Glutamatergic neuron (in vitro differentiated cells): ENCODE measurements around the gene CAPS2. TPM values are rescaled to one million over a fixed set of nuclear protein-coding genes. Genes with fewer than 3 reads are reported as not detected.

Experiments used
- DNase-seq: peaks from one replicate; pipeline ENCODE4 v3.0.0; 2022
- H3K27ac Mint-ChIP-seq: one replicate; pipeline ENCODE4 v1.8.0; 2020; ENCODE audit warnings: mild to moderate bottlenecking, mixed read lengths, inconsistent platforms; ENCODE audit not compliant: unreplicated experiment
- H3K27me3 Mint-ChIP-seq: one replicate; pipeline ENCODE4 v1.8.0; 2020; ENCODE audit warnings: mild to moderate bottlenecking, moderate library complexity, mixed read lengths, inconsistent platforms; ENCODE audit not compliant: unreplicated experiment
- H3K36me3 Mint-ChIP-seq: one replicate; pipeline ENCODE4 v1.8.0; 2020; ENCODE audit warnings: mild to moderate bottlenecking, mixed read lengths, inconsistent platforms; ENCODE audit not compliant: unreplicated experiment
- H3K4me1 Mint-ChIP-seq: one replicate; pipeline ENCODE4 v1.8.0; 2020; ENCODE audit warnings: mild to moderate bottlenecking, low read depth, mixed read lengths, inconsistent platforms; ENCODE audit not compliant: unreplicated experiment
- H3K4me3 Mint-ChIP-seq: one replicate; pipeline ENCODE4 v1.8.0; 2020; ENCODE audit warnings: mild to moderate bottlenecking, mixed read lengths, inconsistent platforms; ENCODE audit not compliant: unreplicated experiment
- H3K9me3 Mint-ChIP-seq: one replicate; pipeline ENCODE4 v1.8.0; 2020; ENCODE audit warnings: mild to moderate bottlenecking, moderate library complexity, mixed read lengths, inconsistent platforms; ENCODE audit not compliant: unreplicated experiment
- CTCF ChIP-seq: fragments of 200-600 bp; sonication (generic); IDR thresholded peaks from one replicate; pipeline ENCODE4 v1.5.0; 2021; ENCODE audit not compliant: partially characterized antibody, unreplicated experiment
- total RNA-seq: library from RNA; stranded (reverse); fragmentation: NEBNext Ultra II Directional; extraction: Animal tissue kit (Norgen Biotek cat#: 25700); gene quantifications from one replicate; pipeline ENCODE4 v1.2.1, GENCODE V29; 2021; ENCODE audit not compliant: unreplicated experiment

Gene CAPS2
- total RNA-seq, 1 donor from 2014 or later, result 6.8 TPM

GRCh38 chr12:75257510-75257909 lies 72.6 kb downstream of the CAPS2 start:
- no peaks in the 10 kb centered on the region for H3K4me1 Mint-ChIP-seq
- no peaks in the 10 kb centered on the region for H3K36me3 Mint-ChIP-seq
- H3K27ac Mint-ChIP-seq, result no peak overlapping the region
- no peak overlapping the region for H3K4me3 Mint-ChIP-seq
- no peak for DNase-seq
- no peak for TF ChIP-seq CTCF
- H3K9me3 Mint-ChIP-seq, result no peaks in the 10 kb centered on the region
- no peaks in the 10 kb centered on the region for H3K27me3 Mint-ChIP-seq

- Mint-ChIP-seq H3K27me3 (no peaks in the 10 kb centered on the region), H3K9me3 (no peaks in the 10 kb centered on the region), H3K36me3 (peaks cover 6% of the 10 kb centered on the region), H3K27ac (no peak overlapping the region), H3K4me1 (no peaks in the 10 kb centered on the region), H3K4me3 (no peak overlapping the region)
- TF ChIP-seq CTCF, result no peak
- DNase-seq, result no peak
Measured at GRCh38 chr12:75245108-75245507, 85.0 kb downstream of the CAPS2 start.

DNA sequence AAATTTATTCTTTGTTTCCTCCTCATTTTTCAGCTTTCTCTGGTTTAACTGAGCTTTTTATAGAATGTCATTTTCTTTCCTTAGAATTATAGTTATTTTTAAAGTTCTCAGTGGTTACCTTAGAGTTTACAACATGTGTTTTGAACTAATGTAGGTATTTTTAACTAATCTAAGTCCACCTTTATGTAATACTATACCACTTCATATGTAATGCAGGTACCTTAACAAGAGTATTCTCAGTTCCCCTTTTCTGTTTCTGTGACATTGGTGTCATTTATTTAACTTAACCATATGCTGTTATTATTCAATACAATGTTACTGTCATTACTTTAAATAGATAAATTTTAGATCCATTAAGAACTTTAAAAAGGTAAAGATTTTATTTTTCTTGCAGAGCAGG lies 90.1 kb downstream of the CAPS2 start:
- Mint-ChIP-seq H3K27ac (no peak overlapping the region), H3K27me3 (no peaks in the 10 kb centered on the region), H3K36me3 (peaks cover 6% of the 10 kb centered on the region), H3K4me1 (no peaks in the 10 kb centered on the region), H3K4me3 (no peak overlapping the region), H3K9me3 (peaks cover 1% of the 10 kb centered on the region)
- no peak for TF ChIP-seq CTCF
- no peak for DNase-seq

GRCh38 chr12:75236206-75236605 lies 93.9 kb downstream of the CAPS2 start:
- no peak for TF ChIP-seq CTCF
- peaks cover 1% of the 10 kb centered on the region for H3K9me3 Mint-ChIP-seq

DNA sequence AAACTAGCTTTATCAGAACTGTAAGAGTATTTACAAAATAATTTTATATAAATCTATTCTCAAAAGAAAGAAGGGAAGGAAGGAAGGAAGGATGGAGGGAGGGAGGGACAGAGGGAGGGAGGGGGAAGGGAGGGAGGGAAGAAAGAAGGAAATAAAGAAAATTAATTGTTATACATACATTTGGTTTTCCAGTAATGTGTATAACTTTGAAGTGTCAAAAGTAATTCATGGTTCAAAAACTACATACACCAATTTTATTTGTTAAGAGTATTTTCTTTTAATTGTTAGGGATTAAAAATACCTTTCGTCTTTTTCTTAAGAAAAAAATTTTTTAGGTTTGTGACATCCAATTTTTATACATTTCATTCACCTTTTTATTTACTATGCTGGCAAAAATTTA lies 103.0 kb downstream of the CAPS2 start:
- Mint-ChIP-seq H3K27ac (no peak overlapping the region), H3K36me3 (peaks cover 4% of the 10 kb centered on the region), H3K9me3 (no peaks in the 10 kb centered on the region), H3K4me1 (no peaks in the 10 kb centered on the region), H3K27me3 (no peaks in the 10 kb centered on the region), H3K4me3 (no peak overlapping the region)
- DNase-seq, result no peak
- no peak for TF ChIP-seq CTCF

More at GRCh38 chr12:75236206-75236605, 93.9 kb downstream of the CAPS2 start:
- no peak for DNase-seq
- Mint-ChIP-seq H3K4me1 (no peaks in the 10 kb centered on the region), H3K36me3 (peaks cover 10% of the 10 kb centered on the region), H3K27ac (no peak overlapping the region), H3K4me3 (no peak overlapping the region), H3K27me3 (no peaks in the 10 kb centered on the region)

Other genes with a start within 250 kb of the CAPS2 start
- gene KCNC2, start 120.5 kb downstream of the CAPS2 start, total RNA-seq, result 11.6 TPM
- not detected for gene GLIPR1L1, start 4.3 kb upstream of the CAPS2 start, total RNA-seq
- not detected for gene GLIPR1L2, start 60.8 kb upstream of the CAPS2 start, total RNA-seq
- gene GLIPR1, start 150.4 kb upstream of the CAPS2 start, total RNA-seq, result 0.25 TPM
- gene KRR1, start 181.3 kb upstream of the CAPS2 start, total RNA-seq, result 57.7 TPM